ENCODE measurements around the gene CAPN9.

The CAPN9 gene

DNA sequence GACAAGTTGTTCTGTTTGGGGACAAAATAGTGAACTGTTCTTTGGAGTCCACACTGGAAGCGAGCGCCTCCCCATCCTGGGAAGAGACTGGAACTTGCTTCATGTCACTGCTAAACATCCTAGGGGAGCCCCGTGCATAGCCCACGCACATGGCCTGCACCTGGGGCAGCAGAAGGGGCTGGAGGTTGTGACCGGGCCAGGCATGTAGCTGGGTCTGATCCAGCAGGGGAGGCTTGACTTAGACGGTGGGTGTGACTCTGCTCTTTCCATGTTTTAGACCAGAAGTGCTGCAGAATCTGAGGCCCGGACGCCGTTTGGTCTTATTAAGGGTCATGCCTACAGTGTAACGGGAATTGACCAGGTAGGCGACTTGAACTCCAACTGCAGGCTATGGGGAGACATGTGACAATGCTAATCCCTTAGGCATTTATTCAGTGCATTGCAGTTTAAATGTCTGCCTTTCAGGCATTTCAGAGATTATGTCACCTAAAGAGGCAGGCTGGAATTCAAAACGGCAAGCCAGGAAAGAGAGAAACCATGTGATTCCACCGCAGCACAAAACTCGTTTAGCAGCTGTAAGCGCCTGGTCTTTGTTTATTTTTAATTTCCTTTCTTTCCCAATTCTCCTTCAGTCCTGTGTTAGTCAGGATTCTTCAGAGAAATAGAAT is 21.8 kb downstream of the CAPN9 start:
- peak; percentile 21 for DNase-seq (ENCODE audit: low read depth)

DNA sequence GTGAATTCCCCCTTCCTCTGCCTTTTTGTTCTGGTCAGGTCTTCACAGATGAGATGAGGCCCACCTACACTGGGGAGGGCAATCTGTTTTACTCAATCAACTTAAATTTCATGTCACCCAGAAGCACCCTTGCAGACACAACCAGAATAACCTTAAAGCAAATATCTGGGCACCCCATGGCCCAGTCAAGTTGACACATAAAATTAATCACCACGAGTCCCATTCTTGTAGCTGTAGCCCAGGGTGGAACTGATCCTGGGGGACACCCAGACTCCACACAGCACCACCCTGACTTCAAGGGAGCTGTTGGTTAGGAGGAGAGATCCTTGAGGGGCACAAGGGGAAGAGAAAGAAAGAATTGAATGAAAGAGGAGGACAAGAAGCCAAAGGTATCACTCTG is 23.1 kb downstream of the CAPN9 start:
- DNase-seq (ENCODE audit: low read depth), result no peak

DNA sequence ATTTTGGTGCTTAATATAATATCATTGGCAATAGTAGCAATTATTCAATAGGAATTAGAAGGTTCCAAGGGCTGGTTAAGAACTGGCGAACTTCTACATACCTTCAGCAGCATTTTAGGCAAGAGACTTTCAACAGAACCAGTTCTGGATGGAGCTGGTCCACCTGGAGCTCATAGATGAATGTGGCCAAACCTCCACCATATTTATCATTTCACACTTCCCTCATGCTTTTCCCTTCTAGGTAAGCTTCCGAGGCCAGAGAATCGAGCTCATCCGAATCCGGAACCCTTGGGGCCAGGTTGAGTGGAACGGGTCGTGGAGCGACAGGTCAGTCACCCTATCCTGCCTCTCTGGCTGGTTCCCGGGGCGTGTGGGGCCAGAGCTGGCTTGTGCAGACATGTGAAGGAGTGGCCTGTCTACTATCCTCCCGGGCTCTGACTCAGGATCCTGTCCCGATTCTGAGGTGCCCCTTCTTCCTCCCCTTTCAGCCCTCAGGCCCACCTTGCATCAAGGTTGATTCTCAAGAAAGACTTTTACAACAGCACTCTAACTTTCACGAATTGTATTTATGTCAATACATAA is 24.7 kb downstream of the CAPN9 start:
- DNase-seq (ENCODE audit: low read depth), result no peak

DNA sequence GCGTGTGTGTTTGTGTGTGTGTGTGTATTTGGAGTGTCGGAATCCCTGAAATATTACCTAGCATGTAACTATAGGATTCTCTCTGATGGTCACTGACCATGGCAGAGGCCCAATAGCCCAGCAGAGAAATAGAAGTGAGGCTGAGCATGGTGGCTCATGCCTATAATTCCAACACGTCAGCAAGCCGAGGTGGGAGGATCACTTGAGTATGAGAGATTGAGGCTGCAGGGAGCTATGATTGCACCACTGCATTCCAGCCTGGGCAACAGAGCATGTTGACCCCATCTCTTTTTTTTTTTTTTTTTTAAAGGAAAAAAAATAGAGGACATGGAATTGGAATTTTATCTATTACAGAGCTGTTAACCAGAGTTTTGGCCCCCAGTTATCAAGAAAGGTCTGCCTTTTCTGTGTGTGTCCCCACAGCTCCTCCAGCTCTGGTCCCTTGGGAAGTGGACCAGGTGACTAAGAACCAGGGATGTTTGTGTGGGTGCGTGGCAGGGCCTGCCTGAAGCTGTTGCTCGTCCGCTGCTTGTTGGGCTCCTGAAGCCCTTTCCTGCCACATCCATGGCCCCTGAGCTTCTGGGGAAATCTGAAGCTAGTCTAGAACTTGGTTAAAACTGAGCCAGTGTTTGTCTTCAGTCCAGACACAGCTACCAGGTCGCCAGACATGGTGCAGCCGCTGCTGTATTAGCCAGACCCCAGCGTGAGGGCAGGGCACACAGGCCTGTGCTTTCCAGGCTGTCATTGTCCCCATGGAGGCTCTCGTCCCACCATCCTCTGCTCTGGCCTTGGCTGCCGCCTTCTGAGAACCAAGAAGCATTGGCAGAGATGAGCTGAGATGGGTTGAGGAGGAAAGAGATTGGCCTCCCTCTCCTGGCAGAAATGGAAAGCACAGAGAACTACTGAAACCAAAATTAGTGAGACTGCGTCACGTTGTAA is 25.5 kb downstream of the CAPN9 start:
- DNase-seq (ENCODE audit: low read depth), result peak; percentile 50

DNA sequence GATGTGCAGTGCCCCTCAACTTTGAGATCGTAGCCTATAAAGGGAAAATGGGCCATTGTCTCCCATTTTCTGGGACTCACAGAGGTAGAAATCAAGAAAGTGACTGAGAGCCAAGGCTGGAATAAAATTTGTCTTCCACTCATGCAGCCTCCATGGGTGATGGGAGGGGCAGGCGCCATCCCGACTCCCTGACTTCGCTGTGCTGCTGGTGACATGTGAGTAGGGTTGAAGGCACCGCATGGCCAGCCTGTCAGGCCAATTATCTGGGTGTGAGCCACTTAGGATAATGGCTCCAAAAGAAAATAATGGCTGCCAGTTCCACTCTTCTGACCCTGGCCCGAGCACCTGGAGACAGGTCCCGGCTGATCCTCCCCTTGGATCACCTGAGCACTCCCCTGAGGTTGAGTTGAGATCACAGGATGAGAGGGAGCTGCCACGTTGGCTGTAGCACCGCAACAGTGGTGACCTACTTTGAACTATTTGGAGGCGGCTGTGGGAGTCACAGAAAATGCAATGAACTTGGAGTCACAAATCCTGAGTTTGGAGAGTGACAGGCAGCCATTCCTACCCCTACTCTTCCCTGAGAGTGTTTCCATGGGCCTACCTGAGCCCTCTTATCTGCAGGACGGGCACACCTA is 26.3 kb downstream of the CAPN9 start:
- DNase-seq (ENCODE audit: low read depth), result no peak

DNA sequence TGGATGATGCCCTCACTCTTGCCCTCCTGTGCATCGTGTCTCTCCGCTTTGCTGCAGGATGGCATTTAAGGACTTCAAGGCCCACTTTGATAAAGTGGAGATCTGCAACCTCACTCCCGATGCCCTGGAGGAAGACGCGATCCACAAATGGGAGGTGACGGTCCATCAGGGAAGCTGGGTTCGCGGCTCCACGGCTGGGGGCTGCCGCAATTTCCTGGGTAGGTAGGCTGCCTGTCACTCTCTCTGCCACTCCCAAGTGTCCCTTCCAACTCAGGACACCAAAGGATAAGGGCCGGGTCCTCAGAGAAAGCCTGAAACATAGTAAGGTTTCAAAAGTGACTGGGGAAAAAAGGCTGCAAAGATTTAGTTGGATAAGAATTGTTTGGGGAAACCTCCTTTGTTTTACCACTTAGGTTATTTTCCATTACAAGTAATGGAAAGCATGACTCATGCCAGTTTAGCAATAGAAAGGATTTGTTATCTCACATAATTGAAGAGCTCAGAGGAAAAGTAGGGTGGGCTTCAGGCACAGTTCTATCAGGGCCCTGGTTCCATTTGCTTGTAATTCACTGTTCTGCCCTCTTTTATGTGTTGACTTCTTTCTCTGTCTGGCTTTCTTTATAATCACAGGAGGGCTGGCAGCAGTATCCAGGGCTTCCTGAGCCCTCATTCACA is 31.9 kb downstream of the CAPN9 start:
- DNase-seq (ENCODE audit: low read depth), result no peak

DNA sequence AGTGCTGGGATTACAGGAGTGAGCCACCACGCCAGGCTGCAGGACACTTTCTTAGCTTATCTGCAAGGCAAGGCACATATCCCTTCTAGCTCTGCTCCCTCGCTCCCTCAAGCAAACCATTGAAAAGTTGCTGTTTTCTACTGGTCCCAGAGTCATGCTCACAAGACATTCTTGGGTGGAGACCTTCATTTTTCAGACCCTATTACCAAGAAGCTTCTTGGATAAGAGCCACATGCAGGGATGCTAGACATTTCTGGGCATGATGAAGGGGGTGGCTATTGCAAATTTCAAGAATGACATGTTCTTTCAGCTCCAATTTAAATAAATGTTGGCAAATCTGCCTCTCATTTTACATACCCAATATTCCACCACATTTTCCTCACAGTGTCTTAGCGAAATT is 33.9 kb downstream of the CAPN9 start:
- DNase-seq (ENCODE audit: low read depth), result no peak

DNA sequence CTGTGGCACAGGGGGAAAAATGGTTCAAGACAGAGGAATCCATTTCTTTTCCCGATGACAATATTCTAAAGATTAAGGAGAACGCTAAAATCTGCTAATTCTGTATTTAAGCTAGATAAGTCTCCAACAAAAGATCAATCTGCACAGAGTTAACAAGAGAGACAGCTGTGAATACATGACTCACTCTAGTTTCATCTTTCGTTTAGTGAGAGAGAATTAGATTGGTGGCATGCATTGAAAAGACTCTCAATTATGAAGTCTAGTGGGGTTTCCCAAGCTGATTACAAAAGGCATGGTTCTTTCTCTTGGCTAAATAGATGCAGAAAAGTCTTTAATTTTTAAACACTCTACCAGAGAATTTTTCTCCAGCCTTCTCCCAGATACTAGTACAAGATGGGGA is 34.4 kb downstream of the CAPN9 start:
- DNase-seq (ENCODE audit: low read depth), result no peak

DNA sequence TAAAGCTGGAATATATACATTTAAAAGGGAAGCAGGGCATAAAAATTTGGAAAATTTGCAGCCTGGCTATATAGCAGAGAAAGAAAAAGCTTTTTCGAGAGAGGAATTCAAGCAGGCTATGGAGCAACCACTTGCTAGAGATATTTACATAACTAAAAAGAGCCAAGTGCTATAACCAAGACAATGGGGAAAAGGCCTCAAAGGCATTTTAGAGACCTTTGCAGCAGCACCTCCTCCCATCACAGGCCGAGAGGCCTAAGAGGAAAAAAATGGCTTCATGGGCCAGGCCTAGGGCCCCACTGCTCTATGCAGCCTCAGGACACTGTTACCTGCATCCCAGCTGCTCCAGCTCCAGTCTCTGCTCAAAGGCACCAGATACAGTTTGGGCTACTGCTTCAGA is 37.0 kb downstream of the CAPN9 start:
- DNase-seq (ENCODE audit: low read depth), result no peak

DNA sequence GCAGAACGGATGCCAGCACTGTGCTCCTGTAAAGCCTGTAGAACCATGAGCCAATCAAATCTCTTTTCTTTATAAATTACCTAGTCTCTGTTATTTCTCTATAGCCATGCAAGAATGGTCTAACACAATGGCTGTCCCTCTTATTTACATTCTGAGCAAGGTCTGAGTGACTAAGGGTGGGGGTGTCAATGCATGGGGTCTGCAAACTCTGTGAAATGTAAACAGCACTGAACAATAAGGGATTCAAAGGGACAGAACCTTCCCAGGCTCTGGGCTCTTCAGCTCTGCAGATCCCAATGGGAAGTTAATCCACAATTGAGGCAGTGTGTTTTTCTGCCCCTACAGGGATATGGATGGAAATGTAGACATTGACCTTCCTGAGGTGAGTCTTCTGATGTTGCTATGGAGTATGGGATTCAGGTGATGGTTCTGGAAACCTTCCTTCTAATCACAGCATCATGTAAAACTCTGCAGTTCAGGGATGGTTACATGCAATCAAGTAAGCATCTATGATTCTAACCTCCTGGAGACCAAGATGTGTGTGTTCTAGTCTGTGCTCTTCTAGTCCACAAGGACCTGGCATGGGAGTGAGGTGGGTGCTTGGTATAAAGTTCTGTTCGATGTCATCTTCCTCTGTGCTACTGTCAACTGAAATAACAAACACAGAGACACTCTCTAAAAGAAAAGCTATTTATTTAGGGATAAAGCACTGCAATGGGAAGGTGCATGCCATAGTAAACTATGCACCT is 38.6 kb downstream of the CAPN9 start:
- DNase-seq (ENCODE audit: low read depth), result no peak

DNA sequence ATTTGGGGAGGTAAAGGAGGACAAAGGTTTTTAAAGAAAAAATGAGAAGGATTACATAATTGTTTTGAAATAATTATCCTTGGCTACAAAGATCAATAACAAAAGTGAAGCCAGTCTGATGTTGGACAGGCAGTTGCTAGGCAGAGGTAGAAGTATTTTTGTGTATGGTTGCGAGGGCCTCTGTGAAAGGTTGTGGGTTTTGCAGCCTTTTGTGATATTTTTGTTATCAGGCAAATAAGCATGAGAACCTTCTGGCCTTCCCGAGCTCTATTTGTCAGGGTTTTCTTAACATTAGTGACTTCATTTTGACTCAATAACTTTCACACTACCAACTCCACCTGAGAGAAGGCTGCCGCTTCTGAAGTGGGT is 39.2 kb downstream of the CAPN9 start:
- no peak for DNase-seq (ENCODE audit: low read depth)

DNA sequence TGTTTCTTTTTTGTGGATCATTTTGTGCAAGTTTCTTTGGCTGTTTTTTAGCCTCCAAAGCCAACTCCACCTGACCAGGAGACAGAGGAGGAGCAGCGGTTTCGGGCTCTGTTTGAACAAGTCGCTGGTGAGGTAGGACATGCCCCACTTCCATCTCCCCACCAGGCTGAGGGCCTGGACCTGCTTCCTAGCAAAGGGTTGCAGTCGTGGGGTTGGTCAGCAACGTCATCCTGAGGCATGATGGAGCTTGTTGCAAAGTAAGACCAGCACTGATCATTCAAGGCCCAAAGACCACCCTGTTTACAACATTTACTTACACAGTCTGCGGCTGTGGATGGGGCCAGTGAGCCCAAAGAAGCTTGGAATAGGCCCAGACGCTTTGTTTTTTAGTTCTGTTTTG is 40.3 kb downstream of the CAPN9 start:
- no peak for DNase-seq (ENCODE audit: low read depth)

DNA sequence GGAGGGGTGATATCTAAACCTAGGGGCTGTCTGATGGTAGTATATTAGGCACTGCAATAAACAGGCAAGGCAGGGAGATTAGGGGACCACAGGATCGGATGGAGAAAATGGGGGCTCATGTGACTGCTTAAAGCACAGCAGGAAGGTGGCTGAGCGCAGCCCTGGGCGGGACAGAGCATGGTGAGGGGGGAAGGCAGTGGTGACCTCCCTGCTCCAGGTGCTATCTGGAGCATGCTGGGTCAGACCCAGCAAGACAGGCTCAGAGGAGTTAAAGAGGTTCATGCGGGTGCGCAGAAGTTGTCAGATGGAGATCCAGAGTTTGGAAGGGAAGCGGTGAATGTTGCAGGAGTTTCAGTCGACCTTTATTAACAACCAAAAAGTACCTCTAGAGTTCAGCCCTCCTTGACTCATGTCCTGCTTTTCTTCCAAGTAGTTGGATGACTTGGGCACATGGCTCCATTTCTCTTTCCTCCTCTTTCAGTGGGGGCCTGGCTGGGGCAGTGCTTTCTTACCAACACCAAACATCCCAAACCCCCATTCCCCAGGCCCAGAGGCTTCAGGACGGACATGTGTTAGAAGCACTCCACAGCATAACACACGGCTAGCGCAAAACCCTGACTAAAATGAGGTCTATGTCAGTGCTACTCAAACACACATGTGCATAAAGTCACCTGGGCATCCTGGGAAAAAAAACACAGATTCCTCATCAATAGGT is 41.5 kb downstream of the CAPN9 start:
- no peak for DNase-seq (ENCODE audit: low read depth)

DNA sequence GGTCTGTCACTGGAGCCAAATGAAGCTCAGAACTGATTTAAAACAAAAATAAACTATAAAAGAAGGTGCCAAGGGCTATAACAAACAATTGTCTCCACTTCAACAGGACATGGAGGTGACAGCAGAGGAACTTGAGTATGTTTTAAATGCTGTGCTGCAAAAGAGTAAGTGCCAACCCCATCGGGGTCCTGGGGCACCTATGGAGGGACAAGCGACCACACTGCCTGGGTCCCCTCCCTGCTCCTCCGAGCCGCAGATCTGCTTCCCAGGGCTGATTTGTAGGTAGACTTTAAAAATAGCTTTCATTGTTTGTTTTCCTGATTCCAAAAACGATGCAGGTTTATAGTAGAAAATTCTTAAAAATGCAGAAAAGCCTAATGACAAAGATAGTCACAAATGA is 42.8 kb downstream of the CAPN9 start:
- DNase-seq (ENCODE audit: low read depth), result no peak

DNA sequence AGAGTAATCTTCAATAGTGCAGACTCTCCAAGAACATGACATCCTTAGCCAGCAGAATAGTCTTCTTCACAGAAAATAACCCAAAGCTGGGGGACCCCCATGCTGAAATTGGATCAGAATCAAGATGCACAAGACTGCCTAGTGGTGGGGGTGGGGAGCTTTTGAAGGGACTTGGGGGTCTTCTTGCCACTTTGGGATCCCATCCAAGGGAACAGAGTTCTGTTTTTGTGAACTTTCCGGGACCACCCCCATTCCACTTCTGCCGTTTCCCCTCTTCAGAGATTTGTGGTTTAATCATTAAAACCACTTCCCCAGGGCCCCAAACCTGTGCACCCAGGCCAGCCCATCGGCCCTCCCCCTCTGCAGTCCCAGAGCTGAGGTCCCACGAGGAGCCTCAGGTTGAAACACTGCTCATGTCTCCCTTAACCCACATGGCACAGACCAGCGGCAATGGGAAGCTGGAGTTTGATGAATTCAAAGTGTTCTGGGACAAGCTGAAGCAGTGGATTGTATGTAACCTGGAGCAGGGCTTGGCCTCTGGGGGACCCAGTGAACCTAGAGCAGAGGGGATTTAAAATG is 44.9 kb downstream of the CAPN9 start:
- DNase-seq (ENCODE audit: low read depth), result no peak

DNA sequence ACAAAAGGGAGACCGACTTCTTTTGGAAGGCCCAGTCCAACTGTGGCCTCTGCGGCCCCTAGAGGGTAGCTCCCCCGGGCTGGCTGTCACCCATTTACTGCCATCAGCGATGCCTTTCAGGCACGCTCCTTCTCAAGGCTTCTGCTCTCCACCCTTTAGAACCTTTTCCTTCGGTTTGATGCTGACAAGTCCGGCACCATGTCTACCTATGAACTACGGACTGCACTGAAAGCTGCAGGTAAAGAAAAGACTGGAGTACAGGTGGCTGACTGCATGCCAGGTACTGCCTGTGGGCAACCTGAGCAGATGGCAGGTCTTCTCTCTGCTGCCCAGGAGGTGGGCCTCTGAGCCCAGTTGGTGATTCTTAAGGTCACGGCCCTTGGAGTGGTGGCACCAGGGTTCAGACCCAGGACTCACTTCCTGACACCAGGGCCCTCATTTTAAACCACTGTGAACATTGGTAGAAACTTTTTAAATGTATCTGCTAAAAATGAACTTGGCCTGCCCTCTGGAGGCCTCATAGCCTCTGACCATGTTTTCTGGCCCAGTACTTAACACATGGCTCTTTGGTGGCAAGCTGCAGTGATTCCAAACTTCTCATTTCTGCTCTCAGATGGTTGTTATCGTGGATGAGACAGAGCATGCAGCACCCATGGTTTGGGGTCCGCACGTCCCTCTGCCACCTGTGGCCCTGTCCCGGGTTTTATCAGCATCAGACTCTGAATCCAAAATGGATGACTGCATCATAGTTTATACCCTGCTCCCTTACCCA is 45.7 kb downstream of the CAPN9 start:
- DNase-seq (ENCODE audit: low read depth), result peak; percentile 9

DNA sequence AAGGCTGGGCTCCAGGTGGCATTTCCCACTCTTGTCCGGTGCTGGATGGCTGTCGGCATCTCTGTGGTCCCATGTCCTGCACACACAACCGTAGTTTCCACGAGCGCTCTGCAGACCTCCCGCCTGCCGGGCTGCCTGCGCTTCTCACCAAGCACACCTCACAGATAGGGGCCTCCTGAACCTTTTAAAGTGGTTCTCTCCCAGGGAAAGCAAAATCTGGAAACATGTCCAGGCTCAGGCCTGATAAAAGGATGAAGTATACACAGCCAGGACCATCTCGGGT is 46.2 kb downstream of the CAPN9 start:
- DNase-seq (ENCODE audit: low read depth), result no peak

DNA sequence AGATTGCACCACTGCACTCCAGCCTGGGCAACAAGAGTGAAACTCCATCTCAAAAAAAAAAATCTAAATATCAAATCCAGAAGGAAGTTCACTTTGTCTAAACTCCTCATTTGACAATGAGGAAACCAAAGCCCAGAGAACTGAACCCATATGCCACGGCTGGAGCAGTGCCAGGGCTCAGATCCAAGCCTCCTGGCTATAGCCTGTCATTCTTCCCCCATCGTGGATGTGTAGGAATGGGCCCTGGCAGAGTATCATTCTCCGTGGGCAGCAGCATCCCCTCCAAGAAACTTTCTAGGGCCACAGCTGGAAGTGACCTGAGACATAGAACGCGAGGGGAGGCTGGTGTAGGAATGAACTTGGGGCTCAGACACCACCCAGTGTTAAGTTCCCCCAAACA is 47.2 kb downstream of the CAPN9 start:
- no peak for DNase-seq (ENCODE audit: low read depth)

DNA sequence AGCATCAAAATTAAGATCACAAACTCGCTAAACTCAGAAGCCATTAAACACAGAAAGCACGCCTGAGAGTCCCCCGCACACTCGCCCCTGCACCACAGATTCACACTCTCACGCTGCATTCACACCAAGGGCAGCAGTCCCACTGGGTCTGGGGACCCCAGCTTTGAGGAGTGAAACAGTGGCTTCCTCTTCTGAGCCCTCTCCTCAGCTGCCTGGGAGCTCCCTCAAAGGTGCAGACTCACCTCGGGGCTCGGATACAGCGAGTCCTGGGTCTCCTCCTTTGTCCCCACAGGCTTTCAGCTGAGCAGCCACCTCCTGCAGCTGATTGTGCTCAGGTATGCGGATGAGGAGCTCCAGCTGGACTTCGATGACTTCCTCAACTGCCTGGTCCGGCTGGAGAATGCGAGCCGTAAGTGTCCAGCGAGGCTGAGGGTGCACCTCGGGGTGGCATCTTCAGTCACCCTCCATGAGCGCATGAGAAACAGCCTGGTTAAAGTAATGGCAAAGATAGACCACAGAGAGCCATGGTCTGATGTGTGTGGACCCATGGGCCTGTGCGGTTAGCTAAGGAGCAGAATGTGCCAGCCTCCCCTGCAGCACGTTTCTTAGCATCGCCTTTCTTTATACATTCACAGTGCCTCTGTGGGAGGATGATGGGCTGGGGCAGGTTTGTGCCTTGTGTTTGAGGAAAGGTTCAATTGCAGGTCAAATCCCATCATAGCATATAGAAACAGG is 47.9 kb downstream of the CAPN9 start:
- DNase-seq (ENCODE audit: low read depth), result no peak

Measured in ELR (cell line).